GM06990 (cell line): ENCODE data around the gene HPCA.

Experiments
- DNase-seq: peaks from one replicate; pipeline ENCODE4 v3.0.0-alpha.2; 2011; ENCODE audit not compliant: insufficient read length; ENCODE audit errors: extremely low read depth
- H3K27me3 ChIP-seq: replicated peaks from 2 replicates; pipeline ENCODE4 v1.6.0; 2011; ENCODE audit warnings: low read length; ENCODE audit not compliant: control insufficient read depth, insufficient read depth
- H3K36me3 ChIP-seq: 2 replicates; pipeline ENCODE4 v1.5.1; 2011; ENCODE audit warnings: low read length; ENCODE audit not compliant: control insufficient read depth, insufficient read depth
- H3K4me3 ChIP-seq: replicated peaks from 2 replicates; pipeline ENCODE4 v1.5.1; 2011; ENCODE audit warnings: low read depth, mild to moderate bottlenecking, control low read depth, low read length
- TF ChIP-seq, protein P1 (sequence below): IDR thresholded peaks from 2 replicates; pipeline ENCODE4 v1.5.1; 2011; ENCODE audit warnings: low read length, control low read depth, mild to moderate bottlenecking, inconsistent platforms; ENCODE audit not compliant: insufficient read depth, poor library complexity, severe bottlenecking

HPCA gene

DNA sequence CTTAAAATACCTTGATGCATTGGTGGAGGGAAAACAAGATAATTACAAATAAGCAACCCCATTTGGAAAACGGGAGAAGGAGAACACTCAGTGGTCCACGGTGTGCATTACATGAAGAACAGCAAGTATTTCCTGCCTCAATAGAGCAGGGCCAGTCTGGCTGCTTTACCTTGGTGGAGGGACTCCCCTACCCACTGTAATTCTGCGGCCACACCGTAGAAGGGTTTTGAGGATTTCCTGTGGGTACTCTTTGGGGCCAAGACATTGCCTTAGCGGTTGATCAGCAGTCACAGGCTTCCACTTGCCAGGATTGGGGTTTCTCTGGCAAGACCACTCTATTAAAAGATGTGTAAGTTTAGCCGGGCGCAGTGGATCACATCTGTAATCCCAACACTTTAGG is 31.2 kb downstream of the HPCA start:
- DNase-seq = no peak
- TF ChIP-seq, protein P1, sequence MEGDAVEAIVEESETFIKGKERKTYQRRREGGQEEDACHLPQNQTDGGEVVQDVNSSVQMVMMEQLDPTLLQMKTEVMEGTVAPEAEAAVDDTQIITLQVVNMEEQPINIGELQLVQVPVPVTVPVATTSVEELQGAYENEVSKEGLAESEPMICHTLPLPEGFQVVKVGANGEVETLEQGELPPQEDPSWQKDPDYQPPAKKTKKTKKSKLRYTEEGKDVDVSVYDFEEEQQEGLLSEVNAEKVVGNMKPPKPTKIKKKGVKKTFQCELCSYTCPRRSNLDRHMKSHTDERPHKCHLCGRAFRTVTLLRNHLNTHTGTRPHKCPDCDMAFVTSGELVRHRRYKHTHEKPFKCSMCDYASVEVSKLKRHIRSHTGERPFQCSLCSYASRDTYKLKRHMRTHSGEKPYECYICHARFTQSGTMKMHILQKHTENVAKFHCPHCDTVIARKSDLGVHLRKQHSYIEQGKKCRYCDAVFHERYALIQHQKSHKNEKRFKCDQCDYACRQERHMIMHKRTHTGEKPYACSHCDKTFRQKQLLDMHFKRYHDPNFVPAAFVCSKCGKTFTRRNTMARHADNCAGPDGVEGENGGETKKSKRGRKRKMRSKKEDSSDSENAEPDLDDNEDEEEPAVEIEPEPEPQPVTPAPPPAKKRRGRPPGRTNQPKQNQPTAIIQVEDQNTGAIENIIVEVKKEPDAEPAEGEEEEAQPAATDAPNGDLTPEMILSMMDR = no peak
- Histone ChIP-seq H3K27me3 (no peaks in the 10 kb centered on the region), H3K4me3 (no peak overlapping the region), H3K36me3 (no peaks in the 10 kb centered on the region)

DNA sequence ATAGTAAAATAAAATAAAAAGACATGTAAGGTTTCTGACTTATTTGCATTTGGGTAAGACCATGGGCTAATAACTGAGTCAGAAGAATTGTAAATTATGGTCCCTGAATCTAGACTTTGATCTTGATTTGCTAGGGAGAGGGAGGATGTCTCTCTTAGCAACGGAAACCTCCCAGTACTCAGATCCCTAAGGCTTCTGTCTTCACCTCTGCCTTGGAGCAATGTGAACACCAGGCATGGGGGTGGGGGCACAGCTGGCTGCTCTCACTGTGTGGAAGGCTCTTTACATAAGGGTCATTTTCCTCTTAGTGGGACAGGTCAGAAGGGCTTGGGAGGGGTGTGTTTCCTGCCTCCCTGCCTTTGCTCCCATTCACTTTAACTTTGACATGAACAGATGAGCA is 31.9 kb downstream of the HPCA start:
- H3K4me3 ChIP-seq = no peak overlapping the region
- H3K36me3 ChIP-seq = no peaks in the 10 kb centered on the region
- TF ChIP-seq, protein P1 = no peak
- H3K27me3 ChIP-seq = no peaks in the 10 kb centered on the region
- no peak for DNase-seq

DNA sequence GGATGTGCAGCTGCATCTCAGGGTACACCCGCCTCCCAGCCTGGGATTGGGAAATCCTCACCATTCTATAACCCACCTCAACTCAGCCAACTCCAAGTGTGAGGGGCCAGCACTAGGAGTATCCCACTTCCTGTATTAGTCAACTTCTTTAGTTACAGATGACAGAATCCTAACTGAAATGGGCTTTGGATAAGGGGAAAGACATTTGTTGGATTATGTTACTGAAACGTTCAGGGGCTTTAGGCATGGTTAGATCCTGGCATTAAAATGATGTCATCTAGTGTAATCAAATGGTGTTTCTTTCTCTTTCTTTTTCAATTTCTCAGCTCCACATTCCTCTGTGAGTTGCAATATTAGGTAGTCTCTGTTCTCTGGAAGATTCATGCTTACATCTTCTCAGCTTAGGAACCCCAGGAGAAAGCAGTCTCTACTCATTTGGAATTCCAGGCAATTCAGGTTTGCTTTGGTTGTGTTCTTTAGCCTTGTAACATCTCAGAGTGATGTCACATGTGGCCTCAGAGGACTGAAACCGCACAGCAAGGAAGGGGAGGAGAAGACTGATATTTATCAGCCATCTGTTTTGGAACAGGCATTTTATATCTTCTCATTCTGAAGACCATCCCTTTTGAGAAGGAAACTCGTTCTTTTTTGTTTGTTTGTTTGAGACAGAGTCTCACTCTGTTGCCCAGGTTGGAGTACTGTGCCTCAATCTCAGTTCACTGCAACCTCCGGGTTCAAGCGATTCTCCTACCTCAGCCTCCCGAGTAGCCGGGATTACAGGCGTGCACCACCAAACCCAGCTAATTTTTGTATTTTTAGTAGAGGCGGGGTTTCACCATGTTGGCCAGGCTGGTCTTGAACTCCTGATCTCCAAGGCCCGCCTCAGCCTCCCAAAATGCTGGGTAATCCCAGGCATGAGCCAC is 33.8 kb downstream of the HPCA start:
- H3K4me3 ChIP-seq = no peak overlapping the region
- no peaks in the 10 kb centered on the region for H3K36me3 ChIP-seq
- no peak for DNase-seq
- TF ChIP-seq, protein P1 = no peak
- H3K27me3 ChIP-seq = no peaks in the 10 kb centered on the region

DNA sequence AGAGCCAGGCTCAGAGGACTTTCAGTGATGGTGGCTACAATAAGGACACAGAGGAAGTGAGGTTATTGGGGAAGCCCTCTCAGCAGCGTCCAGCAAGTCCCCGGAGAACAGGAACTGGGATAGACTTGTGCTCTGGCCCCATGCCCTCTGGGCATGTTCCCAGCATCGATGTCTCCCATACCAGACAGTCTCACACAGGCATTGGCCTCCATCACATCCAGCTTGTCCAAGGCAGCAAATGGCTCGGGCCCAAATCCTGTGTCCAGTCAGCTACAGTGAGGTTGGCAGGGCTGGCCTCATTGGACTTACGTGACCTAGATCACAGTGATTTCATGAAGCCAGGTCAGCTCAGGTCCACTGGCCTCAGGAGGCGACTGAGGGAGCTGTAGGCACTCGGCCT is 34.5 kb downstream of the HPCA start:
- DNase-seq = no peak
- TF ChIP-seq, protein P1 = no peak

DNA sequence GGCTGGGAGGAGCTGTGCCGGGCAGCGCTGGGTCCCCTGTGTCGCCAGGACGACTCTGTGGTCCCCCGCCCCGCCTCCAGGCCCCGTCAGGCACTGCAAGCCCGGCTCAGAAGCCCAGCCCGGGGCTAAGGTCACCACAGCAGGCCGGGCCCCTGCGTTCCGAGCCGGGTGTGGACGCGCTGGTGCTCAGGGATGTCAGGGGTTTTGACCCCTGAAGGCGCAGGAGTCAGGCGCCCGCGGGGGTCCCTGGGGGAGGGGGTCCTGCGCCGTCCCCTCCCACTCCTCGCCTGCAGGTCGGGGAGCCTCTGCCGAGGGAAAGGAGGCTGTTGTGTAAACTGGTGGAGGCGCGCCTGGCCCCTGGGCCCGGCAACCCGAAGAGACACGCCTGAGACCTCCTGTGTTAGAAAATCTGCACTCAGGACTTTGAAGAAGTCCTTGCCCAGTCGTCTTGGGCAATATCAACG is 38.6 kb downstream of the HPCA start:
- TF ChIP-seq, protein P1 = no peak
- Histone ChIP-seq H3K4me3 (no peak overlapping the region), H3K36me3 (no peaks in the 10 kb centered on the region), H3K27me3 (peaks cover 2% of the 10 kb centered on the region; the same call in 1 of the 2 replicates)
- DNase-seq = no peak

More for the DNA sequence above, 34.5 kb downstream of the HPCA start:
- peaks cover 2% of the 10 kb centered on the region; the same call in 1 of the 2 replicates for H3K27me3 ChIP-seq
- H3K4me3 ChIP-seq = no peak overlapping the region
- no peaks in the 10 kb centered on the region for H3K36me3 ChIP-seq
